Astrocyte of the cerebellum (primary cell): ENCODE results near the gene MOGAT1.
A peak's percentile ranks its signal among the peaks of the same experiment; 100 is the strongest.

Experiments used
- DNase-seq: peaks from one replicate; pipeline ENCODE4 v3.0.0-alpha.2; 2011; ENCODE audit warnings: low read depth
- H3K4me3 ChIP-seq: 2 replicates; pipeline ENCODE4 v1.5.1; 2011; ENCODE audit warnings: mild to moderate bottlenecking, low read depth, low read length, moderate library complexity
- in situ Hi-C: cut with HindIII; loops from 2 replicates; pipeline ENCODE4 v1.10.0; 2017; ENCODE audit warnings: low sequenced_read_pairs
- TF ChIP-seq, protein P1 (sequence below): IDR thresholded peaks from 2 replicates; pipeline ENCODE4 v1.5.1; 2012; ENCODE audit warnings: low read length, low read depth, moderate library complexity, mild to moderate bottlenecking; ENCODE audit errors: missing control alignments

Gene MOGAT1

DNA sequence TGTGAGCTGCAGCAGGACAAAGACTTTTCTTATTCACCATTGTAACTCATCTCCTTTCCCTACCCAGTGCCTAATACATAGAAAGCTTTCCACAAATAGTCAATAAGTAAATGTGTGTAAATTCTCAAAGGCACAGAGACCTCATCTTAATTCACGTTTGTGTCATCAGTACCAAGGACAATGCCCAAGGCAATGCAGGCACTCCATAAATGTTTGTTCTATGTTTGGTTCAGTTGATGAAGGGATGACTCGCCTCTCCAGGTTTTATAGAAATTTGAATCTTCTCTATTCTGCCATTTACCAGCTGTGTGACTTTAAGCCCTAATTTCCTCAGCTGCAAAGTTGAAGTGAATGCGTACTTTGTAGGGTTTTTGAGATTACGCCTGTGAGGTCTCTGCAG is 2.1 kb upstream of the MOGAT1 start:
- TF ChIP-seq, protein P1, sequence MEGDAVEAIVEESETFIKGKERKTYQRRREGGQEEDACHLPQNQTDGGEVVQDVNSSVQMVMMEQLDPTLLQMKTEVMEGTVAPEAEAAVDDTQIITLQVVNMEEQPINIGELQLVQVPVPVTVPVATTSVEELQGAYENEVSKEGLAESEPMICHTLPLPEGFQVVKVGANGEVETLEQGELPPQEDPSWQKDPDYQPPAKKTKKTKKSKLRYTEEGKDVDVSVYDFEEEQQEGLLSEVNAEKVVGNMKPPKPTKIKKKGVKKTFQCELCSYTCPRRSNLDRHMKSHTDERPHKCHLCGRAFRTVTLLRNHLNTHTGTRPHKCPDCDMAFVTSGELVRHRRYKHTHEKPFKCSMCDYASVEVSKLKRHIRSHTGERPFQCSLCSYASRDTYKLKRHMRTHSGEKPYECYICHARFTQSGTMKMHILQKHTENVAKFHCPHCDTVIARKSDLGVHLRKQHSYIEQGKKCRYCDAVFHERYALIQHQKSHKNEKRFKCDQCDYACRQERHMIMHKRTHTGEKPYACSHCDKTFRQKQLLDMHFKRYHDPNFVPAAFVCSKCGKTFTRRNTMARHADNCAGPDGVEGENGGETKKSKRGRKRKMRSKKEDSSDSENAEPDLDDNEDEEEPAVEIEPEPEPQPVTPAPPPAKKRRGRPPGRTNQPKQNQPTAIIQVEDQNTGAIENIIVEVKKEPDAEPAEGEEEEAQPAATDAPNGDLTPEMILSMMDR = no peak
- H3K4me3 ChIP-seq = no peak overlapping the region
- in situ Hi-C loops = no loop called here
- DNase-seq = no peak

DNA sequence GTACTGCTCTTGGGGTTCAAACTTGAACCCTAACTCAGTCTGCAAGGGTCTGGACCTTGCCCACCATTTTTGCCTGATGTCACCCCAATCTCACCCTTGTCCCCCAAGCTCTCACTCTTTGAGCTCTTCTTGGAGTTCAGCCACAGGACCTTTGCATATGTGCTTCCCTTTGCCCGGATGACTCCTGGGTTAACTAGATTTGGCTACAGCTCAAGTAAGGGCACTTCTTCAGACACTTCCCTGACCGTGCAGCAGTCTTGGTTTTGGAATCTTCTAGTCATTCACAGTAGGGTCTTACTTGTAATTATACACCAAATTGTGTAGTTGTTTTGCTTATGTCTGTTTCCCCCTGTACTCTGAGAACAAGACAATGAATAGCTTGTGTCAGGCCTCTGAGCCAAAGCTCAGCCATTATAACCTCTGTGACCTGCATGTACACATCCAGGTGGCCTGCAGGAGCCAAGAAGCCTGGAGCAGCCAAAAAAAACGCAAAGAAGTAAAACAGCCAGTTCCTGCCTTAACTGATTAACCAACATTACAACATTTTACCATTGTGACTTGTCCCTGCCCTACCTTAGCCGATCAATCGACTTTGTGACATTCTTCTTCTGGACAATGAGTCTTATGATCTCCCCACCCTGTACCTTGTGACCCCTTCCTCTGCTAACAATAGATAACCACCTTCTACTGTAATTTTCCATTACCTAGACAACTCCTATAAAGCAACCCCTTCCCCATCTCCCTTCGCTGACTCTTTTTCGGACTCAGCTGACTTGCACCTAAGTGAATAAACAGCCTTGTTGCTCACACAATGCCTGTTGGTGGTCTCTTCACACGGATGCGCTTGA is 1.0 kb upstream of the MOGAT1 start:
- H3K4me3 ChIP-seq = no peak overlapping the region
- no peak for DNase-seq
- in situ Hi-C loops = no loop called here
- TF ChIP-seq, protein P1 = no peak

GRCh38 chr2:222672068-222672401 is 577 bp downstream of the MOGAT1 start:
- TF ChIP-seq, protein P1 = no peak
- DNase-seq = no peak
- in situ Hi-C loops = no loop called here
- peak overlapping the region; percentile 41 for H3K4me3 ChIP-seq

DNA sequence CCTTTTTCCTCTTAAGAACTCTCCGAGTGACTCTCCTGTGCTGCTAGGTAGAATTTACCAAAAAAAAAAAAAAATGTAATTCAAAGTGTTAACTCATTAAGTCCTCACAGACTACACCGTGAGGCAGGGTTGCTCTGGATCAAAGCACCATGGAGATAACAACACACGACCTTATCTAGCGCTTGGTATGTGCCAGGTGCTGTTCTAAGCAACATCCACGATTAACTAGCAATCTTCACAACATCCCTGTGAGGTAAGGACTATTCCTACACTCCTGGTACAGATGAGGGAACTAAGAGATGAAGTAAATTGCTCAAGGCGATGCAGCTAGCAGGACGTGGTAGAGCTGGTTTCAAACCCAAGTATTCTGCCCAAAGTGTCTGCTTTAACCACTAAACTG is 1.8 kb downstream of the MOGAT1 start:
- TF ChIP-seq, protein P1 = no peak
- no peak overlapping the region for H3K4me3 ChIP-seq

GRCh38 chr2:222673883-222674282 is 2.4 kb downstream of the MOGAT1 start:
- H3K4me3 ChIP-seq = no peak overlapping the region
- in situ Hi-C loops = no loop called here
- TF ChIP-seq, protein P1 = no peak
- DNase-seq = no peak

More for the DNA sequence above, 1.8 kb downstream of the MOGAT1 start:
- in situ Hi-C loops = no loop called here
- no peak for DNase-seq

- TF ChIP-seq, protein P1 = peak; percentile 24
- in situ Hi-C loops = no loop called here
- no peak for DNase-seq
- H3K4me3 ChIP-seq = no peak overlapping the region
Measured at GRCh38 chr2:222677981-222678380, 6.5 kb downstream of the MOGAT1 start.

- TF ChIP-seq, protein P1 = no peak
- in situ Hi-C loops = no loop called here
Measured at GRCh38 chr2:222683805-222684204, 12.3 kb downstream of the MOGAT1 start.

More at GRCh38 chr2:222683805-222684204, 12.3 kb downstream of the MOGAT1 start:
- no peak for DNase-seq
- H3K4me3 ChIP-seq = no peak overlapping the region
